ENCODE data around the gene CDC42BPA.
"Not testable (repeated sequence)": the region's sequence is repeated elsewhere in the genome, so short reads cannot be mapped to it uniquely, and the experiment has no call there.

Gene CDC42BPA

GRCh38 chr1:226958300-226958699 lies 360.0 kb downstream of the CDC42BPA start:
- no peak for DNase-seq

GRCh38 chr1:226957714-226958113 lies 360.6 kb downstream of the CDC42BPA start:
- no peak for DNase-seq

GRCh38 chr1:226956942-226957713 lies 361.2 kb downstream of the CDC42BPA start:
- DNase-seq = no peak

GRCh38 chr1:226955857-226956256 lies 362.4 kb downstream of the CDC42BPA start:
- DNase-seq = not testable (repeated sequence)

GRCh38 chr1:226954777-226955176 lies 363.5 kb downstream of the CDC42BPA start:
- no peak for DNase-seq

GRCh38 chr1:226954337-226954736 lies 364.0 kb downstream of the CDC42BPA start:
- DNase-seq = no peak

- no peak for DNase-seq
Observed at GRCh38 chr1:226953175-226953800, 365.0 kb downstream of the CDC42BPA start.

- DNase-seq = no peak
Observed at GRCh38 chr1:226952118-226952441, 366.2 kb downstream of the CDC42BPA start.

GRCh38 chr1:226951286-226952117 lies 366.8 kb downstream of the CDC42BPA start:
- no peak for DNase-seq

- no peak for DNase-seq
Observed at GRCh38 chr1:226950871-226951270, 367.4 kb downstream of the CDC42BPA start.

- DNase-seq = no peak
Observed at GRCh38 chr1:226950316-226950715, 368.0 kb downstream of the CDC42BPA start.

GRCh38 chr1:226949401-226949800 lies 368.9 kb downstream of the CDC42BPA start:
- DNase-seq = no peak

- DNase-seq = no peak
Observed at GRCh38 chr1:226948996-226949395, 369.3 kb downstream of the CDC42BPA start.

- DNase-seq = no peak
Observed at GRCh38 chr1:226948480-226948879, 369.8 kb downstream of the CDC42BPA start.

- DNase-seq = no peak
Observed at GRCh38 chr1:226948051-226948450, 370.2 kb downstream of the CDC42BPA start.

- no peak for DNase-seq
Observed at GRCh38 chr1:226946841-226947240, 371.5 kb downstream of the CDC42BPA start.

GRCh38 chr1:226946285-226946684 lies 372.0 kb downstream of the CDC42BPA start:
- DNase-seq = no peak

GRCh38 chr1:226945858-226946245 lies 372.4 kb downstream of the CDC42BPA start:
- no peak for DNase-seq

- DNase-seq = no peak
Observed at GRCh38 chr1:226945106-226945857, 373.0 kb downstream of the CDC42BPA start.

GRCh38 chr1:226943927-226944326 lies 374.4 kb downstream of the CDC42BPA start:
- no peak for DNase-seq

GRCh38 chr1:226943156-226943555 lies 375.1 kb downstream of the CDC42BPA start:
- DNase-seq = no peak

- no peak for DNase-seq
Observed at GRCh38 chr1:226942392-226942791, 375.9 kb downstream of the CDC42BPA start.

GRCh38 chr1:226940806-226941067 lies 377.6 kb downstream of the CDC42BPA start:
- DNase-seq = no peak
